Suppressor macrophage treated with lipopolysaccharide for 1 hour (primary cell): ENCODE results near the gene TIAL1.
A peak's percentile ranks its signal among the peaks of the same experiment; 100 is the strongest.
"Not testable (repeated sequence)": the region's sequence is repeated elsewhere in the genome, so short reads cannot be mapped to it uniquely, and the experiment has no call there.

Experiments used
- DNase-seq, 3 donors: peaks; one replicate each; pipeline ENCODE4 v3.0.0-alpha.2; 2020 to 2022

The TIAL1 gene

DNA sequence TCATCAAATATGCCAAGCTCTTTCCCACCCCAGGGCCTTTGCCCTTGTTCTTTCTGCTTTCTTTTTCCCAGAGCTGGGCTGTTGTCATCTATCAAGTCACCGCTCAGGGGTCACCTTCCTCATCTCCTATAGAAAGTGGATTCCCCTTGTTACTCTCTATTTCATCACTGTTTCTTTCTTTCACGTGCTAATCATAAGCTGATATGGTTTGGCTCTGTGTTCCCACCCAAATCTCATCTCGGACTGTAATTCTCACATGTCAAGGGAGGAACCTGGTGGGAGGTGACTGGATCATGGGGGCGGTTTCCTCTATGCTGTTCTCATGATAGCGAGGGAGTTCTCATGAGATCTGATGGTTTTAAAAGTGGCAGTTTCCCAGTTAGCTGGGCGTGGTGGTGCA, 17.0 kb upstream of the TIAL1 start:
- peak; percentile 38 to 58 (median 45) for DNase-seq

DNA sequence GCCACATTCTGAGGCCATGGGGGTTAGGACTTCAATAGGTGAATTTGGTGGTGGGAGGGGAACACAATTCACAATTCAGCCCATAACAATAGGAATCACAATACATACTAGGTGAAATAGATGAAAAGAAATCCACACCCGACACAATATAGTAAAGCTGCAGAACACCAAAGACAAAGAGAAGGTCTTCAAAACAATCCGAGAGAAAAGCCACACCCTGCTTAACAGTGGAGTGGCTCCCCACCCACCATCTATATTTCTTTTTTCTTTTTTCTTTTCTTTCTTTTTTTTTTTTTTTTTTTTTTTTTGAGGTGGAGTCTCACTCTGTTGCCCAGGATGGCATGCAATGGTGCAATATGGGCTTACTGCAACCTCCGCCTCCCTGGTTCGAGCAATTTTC, 14.7 kb upstream of the TIAL1 start:
- no peak for DNase-seq

DNA sequence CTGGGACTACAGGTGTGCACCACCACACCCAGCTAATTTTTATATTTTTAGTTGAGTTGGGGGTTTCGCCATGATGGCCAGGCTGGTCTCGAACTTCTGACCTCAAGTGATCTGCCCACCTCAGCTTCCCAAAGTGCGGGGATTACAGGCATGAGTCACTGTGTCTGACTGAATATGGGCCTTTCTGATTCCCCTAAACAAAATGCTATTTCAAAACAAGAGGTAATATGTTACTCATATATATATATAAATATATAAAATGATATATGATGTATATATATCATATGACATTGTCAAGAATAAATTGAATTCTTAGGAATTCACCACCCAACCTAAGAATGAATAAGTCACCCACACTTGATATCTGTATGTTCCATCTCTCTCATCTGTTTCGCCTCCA, 12.8 kb upstream of the TIAL1 start:
- peak; percentile 27 to 59 (median 58) for DNase-seq

DNA sequence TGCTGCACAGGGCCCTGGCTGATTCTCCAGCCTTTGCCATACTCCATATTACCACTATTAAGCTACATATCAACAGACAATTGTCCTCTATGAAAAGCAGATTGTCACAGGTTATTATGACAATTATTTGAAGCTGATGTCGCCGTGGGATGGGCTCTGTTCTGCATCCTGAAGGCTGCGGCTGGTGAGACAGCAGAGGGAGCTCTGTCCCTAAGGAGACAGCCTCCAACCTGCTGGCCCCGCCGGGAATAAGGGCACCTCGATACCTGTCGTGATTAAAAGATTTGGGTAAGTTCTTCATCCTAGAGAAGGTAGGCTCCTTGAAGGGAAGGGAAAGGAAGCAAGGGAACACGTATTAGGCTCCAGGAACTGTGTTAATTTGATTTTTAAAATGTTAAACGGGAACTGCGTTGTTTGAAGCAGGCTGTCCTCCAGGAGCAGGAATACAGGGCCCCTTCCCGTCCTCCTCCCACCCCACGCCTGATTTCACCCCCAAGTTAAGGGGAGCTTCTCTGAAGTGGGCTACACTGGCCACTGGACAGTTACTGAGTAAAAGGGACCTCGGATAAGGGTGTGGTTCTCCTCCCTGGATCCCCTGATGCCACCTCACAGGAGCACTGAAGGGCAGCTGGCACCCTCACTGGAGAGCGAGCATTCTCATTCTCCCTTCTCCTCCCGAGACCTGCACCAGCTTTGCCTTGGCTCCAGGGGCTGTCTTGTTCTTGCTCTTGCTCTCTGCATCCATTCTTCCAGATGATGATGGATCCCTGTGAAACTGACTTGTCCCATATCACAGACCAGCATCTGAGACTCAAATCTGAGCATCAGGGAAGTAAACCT, 11.8 kb upstream of the TIAL1 start:
- DNase-seq: peak; percentile 42 to 73 (median 54)

DNA sequence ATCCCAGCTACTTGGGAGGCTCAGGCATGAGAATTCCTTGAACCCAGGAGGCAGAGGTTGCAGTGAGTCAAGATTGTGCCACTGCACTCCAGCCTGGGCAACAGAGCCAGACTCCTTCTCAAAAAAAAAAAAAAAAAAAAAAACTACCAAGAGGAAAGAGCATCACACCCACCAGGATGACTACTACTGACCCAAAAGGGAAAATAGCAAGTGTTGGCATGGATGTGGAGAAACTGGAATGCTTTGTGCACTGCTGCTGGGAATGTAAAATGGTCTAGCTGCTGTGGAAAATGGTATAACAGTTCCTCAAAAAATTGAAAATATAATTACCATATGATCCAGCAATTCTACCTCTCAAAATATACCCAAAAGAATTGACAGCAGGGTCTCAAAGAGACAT, 7.7 kb upstream of the TIAL1 start:
- DNase-seq: peak in 2 of 3 donors; percentile 12 to 53

DNA sequence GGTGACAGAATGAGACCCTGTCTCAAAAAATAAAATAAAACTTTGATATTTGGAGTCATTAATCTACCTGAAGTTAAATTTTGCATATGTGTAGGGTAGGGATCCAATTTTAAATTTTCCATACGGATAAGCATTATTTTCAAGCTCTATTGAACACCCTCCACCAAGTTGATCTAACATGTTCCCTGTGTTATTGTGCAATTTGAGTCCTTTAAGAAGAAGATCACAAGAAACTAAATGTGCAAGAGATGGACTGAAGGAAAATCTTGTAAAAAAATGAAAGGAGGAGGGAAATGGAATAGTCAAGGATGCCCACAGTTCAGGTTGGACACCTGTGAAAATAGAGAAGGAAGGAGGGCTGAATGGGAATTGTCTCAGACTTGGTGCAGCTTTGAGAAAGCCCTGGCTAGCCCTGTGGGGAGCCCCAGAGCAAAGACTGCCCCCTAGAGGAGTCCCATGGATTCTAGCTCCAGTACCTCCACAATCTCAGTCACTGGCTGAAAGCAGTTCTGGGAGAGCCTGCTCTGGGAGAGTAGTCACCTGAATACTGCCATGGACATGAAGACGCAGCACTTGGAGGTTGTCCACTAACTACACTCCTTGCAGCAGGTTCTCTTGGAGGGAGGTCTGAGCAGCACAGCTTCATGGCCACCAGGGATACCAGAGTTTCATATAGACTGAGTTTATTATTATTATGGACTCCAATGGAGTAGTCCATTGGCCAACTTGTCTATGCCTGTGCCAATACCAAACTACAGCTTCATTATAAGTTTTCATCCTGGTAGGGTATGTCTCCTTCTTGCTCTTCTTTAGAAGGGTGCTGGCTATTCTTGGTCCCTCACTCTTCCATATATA, 5.7 kb upstream of the TIAL1 start:
- peak; percentile 61 to 78 (median 66) for DNase-seq

DNA sequence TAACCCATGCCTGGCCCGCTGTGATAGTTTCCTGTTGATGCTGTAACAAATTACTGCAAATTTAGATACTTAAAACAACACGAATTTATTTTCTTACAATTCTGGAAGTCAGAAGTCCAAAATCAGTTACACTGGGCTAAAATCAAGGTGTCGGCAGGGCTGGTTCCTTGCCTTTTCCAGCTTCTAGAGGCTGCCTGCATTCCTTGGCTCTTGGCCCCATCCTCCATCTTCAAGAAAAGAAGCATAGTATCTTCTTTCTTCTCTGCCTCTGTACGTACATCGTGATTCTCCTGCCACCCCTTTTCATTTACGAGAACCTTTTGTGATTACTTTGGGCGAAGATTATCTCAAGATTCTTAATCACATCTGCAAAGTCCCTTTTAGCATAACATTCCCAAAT, 1.6 kb upstream of the TIAL1 start:
- DNase-seq: peak in 1 of 3 donors; percentile 13

DNA sequence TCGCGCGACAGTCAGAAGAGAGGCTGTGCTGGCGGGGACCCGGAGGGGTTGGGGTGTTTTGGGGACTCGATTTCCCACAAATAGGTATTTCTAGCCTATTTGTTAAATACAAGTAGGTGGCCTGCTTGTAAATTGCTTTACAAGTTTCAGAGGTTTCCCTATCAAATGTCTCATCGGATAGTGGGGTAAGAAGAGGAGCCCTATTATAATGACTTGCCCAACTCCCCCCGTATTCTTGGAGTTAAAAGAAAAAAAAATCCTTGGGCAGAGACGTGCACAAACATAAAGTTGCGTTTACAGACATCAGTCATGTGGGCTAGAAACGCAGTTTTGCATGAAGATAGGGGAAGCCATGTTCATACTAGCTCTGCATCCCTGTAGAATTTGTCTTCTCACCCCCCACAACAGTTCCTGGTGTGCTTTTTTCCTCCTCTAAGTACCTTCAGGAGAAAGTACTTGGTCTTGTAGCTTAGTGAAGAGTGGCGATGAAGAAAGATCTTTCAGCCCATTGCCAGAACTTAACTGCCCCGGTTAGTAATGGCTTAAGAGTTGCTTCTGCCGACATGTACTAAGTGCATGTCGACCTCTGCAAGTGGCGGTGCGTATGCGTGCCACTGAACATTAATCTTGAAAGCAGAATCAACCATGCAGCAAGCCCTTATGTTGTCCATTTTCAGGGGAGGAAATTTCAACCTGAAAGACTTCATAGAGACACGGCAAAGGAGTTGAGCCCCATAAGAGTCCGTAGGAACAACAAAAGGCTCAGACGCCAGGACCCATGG, 832 bp upstream of the TIAL1 start:
- peak in 1 of 3 donors; percentile 17 for DNase-seq

DNA sequence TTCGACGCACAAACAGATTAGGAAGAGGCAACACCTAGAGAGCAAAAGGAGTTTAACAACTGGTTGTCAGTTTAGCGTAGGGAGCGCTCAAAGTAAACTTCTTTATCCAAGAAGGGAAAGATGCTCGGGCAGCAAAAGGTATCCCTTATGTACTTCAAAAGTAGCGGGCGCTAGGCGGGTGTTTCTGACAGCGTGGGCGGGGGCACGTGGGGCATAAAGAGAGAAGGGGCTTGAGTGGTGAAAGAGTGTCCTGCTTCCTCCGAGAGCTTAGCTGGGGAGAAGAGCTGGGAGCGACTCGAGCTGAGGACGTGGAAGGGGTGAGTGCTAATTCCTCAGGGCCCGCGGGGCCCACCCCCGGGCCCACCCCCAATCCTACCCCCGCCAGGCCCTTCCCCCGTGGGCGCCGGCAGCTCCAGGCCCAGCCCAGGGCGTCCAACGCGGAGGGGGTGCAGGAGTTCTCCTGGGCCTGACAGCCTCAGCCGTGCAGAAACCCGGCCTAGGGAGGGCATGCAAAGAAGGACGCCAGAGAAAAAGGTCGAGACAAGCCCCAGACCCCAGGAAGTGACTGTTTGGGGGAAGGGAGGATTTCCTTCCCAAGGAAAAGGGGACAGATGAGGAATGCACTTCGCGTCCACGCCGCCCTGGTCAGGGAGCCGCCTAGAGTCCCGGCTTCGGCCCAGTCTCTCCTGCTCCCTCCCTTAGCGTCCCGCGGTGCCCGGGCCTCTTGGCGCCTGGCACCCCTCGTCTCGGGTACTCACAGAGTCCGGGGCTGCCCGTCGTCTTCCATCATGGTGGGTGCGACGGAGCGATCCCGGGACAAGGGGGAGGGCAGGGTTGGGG, 868 bp downstream of the TIAL1 start:
- DNase-seq: peak; percentile 74 to 89 (median 82)

DNA sequence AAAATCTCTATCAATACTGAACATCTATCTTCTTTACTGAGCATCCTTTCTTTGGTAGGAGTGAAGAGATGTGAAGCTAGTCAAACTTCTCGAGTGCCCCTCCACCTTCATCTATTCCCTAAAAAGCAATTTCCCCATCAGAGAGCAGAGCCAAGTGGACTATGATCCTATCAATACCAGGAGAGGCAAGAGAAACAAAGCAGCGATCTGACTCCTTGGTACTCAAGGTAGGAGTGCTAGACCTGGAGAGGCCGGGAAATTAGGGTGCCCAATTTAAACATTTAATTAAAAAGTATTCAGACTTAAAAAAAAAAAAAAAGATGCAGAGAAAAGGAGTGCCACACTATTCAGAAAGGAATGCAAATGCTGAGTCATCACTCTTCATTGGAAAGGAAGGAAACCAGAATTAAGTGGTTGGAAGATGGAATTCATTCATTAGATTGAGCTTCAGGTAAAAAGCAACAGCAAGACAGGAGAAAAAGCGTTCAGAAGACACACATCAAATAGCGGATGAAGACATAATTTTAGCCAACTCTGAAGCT, 1.6 kb downstream of the TIAL1 start:
- peak in 1 of 3 donors; percentile 15 for DNase-seq

DNA sequence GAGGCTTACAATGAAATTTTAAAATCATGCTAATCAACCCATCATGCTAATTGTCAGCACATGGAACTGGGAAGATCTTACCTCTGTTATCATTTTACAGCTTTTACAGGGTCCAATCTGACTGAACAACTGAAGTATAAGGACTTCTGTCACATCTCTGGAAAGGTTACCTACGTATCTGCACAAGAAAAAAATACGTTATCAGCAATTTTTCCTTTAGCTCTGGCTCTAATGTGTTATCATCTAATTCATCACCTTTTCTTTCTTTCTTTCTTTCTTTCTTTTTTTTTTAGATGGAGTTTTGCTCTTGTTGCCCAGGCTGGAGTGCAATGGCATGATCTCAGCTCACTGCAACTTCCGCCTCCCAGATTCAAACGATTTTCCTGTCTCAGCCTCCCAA, 8.7 kb downstream of the TIAL1 start:
- DNase-seq: no peak

DNA sequence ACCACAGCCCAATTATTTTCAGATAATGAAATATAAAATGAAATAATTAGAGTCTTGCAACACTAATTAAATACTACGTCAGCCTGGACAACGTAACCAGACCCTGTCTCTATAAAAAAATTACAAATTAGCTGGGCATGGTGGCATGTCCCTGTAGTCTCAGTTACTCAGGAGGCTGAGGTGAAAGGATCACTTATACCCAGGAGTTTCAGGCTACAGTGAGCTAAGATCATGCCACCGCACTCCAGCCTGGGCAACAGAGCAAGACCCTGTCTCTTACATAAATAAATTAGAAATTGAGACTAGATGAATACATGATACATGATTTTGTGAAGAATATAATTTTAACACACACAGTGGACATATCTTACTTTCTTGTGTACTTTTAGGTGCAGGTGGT, 18.4 kb downstream of the TIAL1 start:
- DNase-seq: no peak

DNA sequence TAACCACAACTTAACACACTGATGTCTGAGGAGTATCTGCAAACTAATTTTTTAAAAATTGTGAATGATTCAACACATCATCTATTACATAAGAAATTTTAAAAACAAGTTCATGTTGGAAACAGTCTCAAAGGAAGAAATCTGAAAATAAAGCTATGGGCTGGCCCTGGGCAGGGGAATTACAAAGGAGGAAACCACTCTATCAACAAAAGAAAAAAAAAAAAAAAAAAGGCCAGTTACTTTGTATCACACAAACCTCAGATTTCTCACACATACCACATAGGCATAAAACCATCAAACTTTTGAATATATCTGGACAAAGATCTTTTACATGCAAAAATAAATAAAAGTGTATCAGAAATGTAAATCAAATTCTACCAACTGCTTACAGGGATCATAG, 20.8 kb downstream of the TIAL1 start:
- DNase-seq: no peak

DNA sequence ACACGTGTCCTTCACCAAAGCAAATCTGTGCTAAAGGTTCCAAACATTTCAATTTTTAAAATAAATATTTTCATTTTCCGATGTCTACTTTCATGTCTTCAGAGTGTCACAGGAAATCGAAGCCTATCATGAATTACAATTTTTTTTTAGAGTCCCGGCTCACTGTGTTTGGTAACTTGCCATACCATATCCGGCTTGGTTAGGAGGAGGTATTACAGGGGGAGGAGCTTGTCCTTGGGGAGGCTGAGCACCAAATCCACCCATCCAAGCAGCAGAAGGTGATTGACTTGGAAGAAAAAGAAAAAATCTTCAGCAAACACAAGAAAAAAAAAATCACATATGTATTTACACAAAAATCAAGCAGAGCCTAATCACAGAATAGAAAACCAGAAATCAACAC, 21.3 kb downstream of the TIAL1 start:
- DNase-seq: no peak

DNA sequence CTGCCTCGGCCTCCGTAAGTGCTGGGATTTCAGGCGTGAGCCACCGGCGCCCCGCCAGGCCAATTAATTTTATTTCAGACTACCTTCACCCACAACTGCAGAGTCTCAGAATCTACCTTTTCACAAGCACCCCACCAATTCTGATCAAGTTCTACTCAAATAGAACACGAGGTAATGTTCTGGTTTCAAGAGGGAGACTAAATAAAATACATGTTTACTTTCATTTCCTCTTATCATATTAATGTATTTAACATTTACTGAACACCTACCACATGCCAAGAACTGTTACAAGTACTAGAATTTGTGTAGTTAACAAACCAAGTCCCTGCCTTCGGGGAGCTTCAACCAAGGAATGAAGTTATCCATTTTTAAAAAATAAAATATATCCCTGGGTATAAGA, 28.8 kb downstream of the TIAL1 start:
- DNase-seq: no peak

DNA sequence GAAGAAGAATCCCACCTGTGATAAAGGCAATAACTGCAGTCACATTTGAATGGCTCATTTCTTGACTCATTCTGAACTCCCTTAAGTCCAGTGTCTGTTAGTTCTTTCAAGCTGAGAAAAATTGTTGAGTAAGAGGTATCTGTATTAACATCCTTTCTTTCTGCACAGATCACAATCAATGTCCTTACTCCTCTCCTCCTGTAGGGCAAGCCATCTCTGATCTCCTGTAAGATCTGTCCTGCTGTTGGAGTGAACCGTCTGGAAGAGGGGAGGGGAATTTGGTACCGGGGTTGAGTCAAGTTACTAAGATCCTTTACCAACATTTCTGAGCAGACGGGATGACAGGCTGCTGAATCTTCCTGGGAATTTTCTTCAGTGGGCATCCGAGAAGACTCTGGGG, 34.7 kb downstream of the TIAL1 start:
- DNase-seq: peak in 1 of 3 donors; percentile 16

DNA sequence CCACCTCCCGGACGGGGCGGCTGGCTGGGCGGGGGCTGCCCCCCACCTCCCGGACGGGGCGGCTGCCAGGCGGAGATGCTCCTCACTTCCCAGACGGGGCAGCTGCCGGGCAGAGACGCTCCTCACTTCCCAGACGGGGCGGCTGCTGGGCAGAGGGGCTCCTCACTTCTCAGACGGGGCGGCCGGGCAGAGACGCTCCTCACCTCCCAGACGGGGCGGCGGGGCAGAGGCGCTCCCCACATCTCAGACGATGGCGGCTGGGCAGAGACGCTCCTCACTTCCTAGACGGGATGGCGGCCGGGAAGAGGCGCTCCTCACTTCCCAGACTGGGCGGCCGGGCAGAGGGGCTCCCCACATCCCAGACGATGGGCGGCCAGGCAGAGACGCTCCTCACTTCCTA, 37.3 kb downstream of the TIAL1 start:
- not testable (repeated sequence) for DNase-seq

DNA sequence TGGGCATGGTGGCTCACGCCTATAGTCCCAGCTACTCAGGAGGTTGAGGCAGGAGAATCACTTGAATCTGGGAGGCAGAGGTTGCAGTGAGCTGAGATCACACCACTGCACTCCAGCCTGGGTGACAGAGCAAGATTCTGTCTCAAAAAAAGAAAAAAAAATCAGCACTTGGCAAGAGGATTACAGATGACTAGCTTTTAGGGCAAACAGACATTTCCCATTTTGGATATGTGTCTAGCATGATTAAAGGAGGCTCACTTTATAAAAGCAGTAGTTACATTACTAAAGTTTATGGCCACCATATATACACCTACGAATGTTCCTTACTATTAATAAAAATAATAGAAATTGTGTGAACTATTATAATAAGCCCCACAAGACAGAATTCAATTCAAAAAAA, 40.7 kb downstream of the TIAL1 start:
- not testable (repeated sequence) for DNase-seq

DNA sequence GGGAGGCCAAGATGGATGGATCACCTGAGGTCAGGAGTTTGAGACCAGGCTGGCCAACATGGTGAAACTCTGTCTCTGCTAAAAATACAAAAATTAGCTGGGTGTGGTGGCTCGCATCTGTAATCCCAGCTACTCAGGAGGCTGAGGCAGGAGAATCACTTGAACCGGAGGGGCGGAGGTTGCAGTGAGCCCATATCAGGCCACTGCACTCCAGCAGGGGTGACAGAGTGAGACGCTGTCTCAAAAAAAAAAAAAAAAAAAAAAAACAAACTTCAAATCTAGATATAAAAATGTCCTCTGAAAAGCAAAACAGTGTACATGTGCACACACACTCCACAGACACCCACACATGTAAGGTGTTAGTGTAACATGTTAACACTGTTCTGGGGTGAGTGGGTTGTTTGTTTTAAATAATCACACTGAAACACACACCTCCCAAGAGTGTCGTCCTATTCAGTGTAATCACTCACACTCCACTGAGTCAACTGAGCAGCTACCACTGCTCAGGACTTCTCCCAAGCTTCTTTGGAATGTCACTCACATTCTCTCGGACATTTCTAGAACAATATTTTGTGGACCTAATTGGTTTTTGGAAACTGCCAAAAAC, 41.5 kb downstream of the TIAL1 start:
- DNase-seq: no peak

DNA sequence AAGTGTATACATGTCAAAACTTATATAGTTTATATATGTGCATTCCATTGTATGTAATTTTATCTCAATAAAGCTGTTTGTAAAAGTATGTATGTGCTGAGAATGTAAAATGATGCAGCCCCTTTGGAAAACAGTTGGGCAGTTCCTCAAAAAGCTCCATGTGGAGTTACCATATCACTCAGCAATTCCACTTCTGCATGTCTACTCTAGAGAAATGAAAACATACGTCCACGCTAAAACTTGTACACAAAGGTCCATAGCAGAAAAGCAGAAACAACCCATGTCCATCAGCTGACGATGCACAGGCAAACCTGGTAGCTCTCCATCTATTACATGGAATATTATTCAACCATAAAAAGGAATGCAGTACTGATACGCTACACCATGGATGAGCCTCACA, 45.9 kb downstream of the TIAL1 start:
- peak; percentile 43 to 64 (median 57) for DNase-seq

DNA sequence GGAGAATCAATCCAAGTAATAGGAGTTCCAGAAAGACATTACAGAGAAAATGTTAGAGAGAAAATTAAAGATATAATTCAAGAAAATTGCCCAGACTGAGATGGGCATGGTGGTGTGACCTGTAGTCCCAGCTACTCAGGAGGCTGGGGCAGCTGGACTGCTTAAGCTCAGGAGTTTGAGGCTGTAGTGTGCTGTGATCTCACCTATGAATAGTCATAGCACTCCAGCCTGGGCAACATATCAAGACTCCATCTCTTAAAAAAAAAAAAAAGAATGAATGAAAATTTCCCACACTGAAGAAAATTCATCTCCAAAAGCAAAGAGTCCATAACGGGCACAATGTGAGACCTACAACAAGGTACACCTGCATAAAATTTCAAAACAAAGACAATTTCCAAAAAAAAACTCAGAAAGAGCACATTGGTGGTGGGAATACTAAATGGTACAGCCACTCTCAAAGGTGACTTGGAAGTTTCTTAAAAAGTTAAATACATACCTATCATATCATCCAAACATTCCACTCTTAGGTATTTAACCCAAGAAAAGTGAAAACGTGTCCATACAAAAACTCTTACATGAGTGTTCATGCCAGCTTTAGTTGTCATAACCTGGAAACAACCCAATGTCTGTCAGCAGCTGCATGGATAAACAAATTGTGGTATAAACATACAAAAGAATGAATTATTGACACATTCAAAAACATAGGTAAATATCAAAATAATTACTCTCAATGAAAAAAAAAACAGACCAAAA, 47.3 kb downstream of the TIAL1 start:
- DNase-seq: peak in 1 of 3 donors; percentile 13
